H7 (cell line): ENCODE measurements around the gene TTC7B. TPM values are rescaled to one million over a fixed set of nuclear protein-coding genes. Genes with fewer than 3 reads are reported as not detected.
"Not testable (repeated sequence)": the region's sequence is repeated elsewhere in the genome, so short reads cannot be mapped to it uniquely, and the experiment has no call there.

Source experiments
- DNase-seq: peaks from one replicate; pipeline ENCODE4 v3.0.0; 2012
- H3K27me3 ChIP-seq: 2 replicates; pipeline ENCODE4 v1.6.0; 2011; ENCODE audit warnings: mild to moderate bottlenecking, low read length; ENCODE audit not compliant: control insufficient read depth, insufficient read depth
- H3K36me3 ChIP-seq: replicated peaks from 2 replicates; pipeline ENCODE4 v1.5.1; 2011; ENCODE audit warnings: low read length; ENCODE audit not compliant: control insufficient read depth, insufficient read depth
- H3K4me3 ChIP-seq: 2 replicates; pipeline ENCODE4 v1.5.1; 2011; ENCODE audit warnings: low read depth, mild to moderate bottlenecking, control low read depth, low read length, moderate library complexity; ENCODE audit not compliant: insufficient read depth
- total RNA-seq: library from RNA; depleted of rRNA; stranded (reverse); fragments of >200 nt; shearing (Covaris generic); gene quantifications from 2 replicates; pipeline ENCODE4 v1.2.3, GENCODE V29; 2014; rRNA removed

Gene TTC7B
- 27.4 and 34.5 TPM in 2 replicates for total RNA-seq

DNA sequence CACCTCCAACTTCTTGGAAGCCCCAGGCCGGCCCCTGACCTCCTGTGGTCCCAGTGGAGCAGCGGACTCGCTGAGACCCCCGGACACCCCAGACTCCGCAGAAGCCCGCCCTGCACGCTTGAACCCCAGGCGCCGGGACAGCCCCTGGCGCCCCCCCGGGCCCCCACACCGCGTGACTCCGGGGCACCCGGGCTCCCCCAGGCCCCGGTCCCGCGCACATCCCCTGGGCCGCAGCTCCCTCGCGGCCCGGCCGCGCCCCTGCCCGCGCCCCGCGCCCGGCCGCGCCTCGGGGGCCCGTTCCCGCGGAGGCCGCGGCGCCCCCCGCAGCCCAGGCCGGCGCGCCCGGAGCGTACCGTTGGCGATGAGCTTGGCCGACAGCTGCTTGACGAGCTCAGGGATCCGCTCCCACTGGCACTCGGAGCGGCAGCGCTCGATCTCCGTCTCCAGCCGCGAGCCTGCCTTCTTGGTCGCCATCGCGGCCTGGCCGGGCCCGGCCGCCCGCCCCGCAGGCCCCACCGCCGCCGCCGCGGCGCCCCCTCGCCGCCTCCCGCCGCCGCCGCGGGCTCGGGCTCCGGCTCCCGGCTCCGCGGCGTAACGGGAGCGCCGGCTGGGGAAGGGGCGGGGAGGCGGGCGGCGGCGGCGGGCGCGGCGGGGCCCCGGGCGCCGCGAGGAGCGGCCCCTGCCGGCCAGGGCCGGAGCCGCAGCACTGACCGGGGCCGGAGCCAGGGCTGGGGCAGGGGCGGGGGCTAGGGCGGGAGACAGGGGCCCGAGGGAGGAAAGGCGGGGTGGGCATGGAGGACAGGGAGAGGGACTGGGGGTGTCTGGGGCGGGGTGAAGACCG lies at the start of gene TTC7B:
TSS of gene TTC7B (minus strand) at position 609 of the 841 bp plus-strand sequence. CDS start at position 474, 135 bp downstream.
- peak; percentile 98 for DNase-seq
- Histone ChIP-seq H3K27me3 (no peaks in the 10 kb centered on the region; the same call in 1 of the 2 replicates), H3K36me3 (no peaks in the 10 kb centered on the region), H3K4me3 (peak within 1 kb of the TSS; percentile 66)

- no peak for DNase-seq
- Histone ChIP-seq H3K27me3 (no peaks in the 10 kb centered on the region), H3K4me3 (no peak overlapping the region), H3K36me3 (no peaks in the 10 kb centered on the region)
Measured at GRCh38 chr14:90864741-90865140, 48.5 kb upstream of the TTC7B start.

DNA sequence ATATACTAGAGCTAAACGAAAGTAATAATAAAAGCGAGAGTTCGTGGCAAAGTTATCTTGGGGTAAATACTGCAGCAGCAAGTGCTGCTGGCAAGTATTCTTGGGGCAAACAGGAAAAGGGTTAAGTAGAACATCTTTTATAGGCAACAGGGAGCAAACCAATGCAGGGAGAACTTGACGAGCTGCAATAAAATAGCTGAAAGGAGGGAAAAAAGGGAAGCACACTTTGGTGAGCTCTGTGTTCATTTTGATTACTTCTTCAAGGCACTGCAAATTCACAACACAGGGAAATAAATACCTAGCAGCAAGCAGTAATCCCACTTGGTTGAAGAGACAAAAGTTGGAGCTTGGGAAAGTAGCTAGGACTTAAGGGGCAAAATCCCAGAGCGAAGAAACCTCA lies 42.3 kb upstream of the TTC7B start:
- DNase-seq, result no peak
- Histone ChIP-seq H3K36me3 (no peaks in the 10 kb centered on the region), H3K27me3 (no peaks in the 10 kb centered on the region), H3K4me3 (no peak overlapping the region)

- H3K36me3 ChIP-seq, result no peaks in the 10 kb centered on the region
- no peak overlapping the region for H3K4me3 ChIP-seq
- DNase-seq, result no peak
- H3K27me3 ChIP-seq, result no peaks in the 10 kb centered on the region
Measured at GRCh38 chr14:90857866-90858265, 41.6 kb upstream of the TTC7B start.

GRCh38 chr14:90856115-90856514 lies 39.9 kb upstream of the TTC7B start:
- not testable (repeated sequence) for DNase-seq, H3K27me3 ChIP-seq, H3K4me3 ChIP-seq, H3K36me3 ChIP-seq

DNA sequence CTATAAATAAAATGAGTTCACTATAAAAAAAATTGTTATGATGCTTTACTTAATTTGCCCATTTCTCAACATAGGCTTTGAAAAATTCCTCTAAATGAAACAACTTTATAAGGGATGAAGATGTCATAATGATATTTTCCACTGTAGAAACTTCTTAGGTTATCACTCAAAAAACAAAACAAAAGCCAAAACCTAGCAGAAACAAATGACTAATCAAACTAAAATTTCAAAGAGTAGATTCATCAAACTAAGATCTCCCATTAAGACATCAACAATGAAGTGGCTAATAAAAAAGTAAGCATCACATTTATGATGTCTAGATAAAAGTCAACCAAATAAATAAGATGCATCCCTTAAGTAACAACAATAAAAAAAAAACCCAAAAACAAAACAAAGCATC lies 36.9 kb upstream of the TTC7B start:
- no peaks in the 10 kb centered on the region for H3K27me3 ChIP-seq
- H3K36me3 ChIP-seq, result no peaks in the 10 kb centered on the region
- DNase-seq, result no peak
- H3K4me3 ChIP-seq, result no peak overlapping the region

- H3K36me3 ChIP-seq, result no peaks in the 10 kb centered on the region
- DNase-seq, result no peak
Measured at GRCh38 chr14:90851327-90852036, 35.3 kb upstream of the TTC7B start.

GRCh38 chr14:90850487-90850886 lies 34.3 kb upstream of the TTC7B start:
- no peak overlapping the region for H3K4me3 ChIP-seq
- peak; percentile 56 for DNase-seq
- H3K36me3 ChIP-seq, result no peaks in the 10 kb centered on the region
- no peaks in the 10 kb centered on the region for H3K27me3 ChIP-seq

More at GRCh38 chr14:90851327-90852036, 35.3 kb upstream of the TTC7B start:
- H3K4me3 ChIP-seq, result no peak overlapping the region
- H3K27me3 ChIP-seq, result no peaks in the 10 kb centered on the region

- Histone ChIP-seq H3K36me3 (no peaks in the 10 kb centered on the region), H3K4me3 (no peak overlapping the region), H3K27me3 (no peaks in the 10 kb centered on the region)
- no peak for DNase-seq
Measured at GRCh38 chr14:90849787-90850444, 33.7 kb upstream of the TTC7B start.

DNA sequence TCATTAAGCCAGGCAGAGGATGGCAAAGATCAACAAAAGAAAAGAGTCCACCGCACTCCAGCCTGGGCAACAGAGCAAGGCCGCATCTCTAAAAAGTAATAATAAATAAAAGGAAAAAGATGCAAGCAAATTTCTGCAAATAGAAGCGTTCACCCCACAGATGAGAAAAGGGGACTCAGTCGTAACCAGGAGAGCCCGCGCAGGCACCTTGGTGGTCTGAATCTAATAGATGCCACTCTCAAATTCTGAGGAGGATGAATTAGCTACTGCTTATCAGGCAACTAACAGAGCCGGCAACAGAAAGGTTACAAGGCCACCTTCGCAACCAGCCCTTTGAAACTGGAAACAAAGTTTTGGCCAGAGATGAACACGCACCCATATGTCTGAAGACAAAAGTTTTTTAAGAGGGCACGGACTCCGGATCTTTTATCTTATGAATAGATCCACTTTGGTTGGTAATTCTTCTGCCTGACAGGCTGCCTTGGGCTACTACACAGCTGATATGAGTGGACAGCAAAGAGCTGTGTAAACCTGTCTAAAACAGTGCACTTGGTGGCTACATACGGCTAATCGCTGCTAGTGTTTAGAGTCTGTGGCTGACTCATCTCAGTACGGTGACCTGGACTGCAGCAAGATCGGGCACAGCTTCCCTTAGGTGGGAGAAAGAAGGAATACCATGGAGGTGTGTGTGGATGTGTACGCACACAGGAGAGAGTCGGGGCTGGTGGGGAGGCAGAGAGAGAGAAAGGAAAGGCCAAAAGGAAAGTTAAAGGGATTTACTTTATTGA lies 32.9 kb upstream of the TTC7B start:
- no peak for DNase-seq
- Histone ChIP-seq H3K4me3 (no peak overlapping the region), H3K36me3 (no peaks in the 10 kb centered on the region), H3K27me3 (no peaks in the 10 kb centered on the region)

GRCh38 chr14:90846511-90846910 lies 30.3 kb upstream of the TTC7B start:
- Histone ChIP-seq H3K4me3 (no peak overlapping the region), H3K36me3 (no peaks in the 10 kb centered on the region), H3K27me3 (no peaks in the 10 kb centered on the region)
- DNase-seq, result no peak

- Histone ChIP-seq H3K4me3 (no peak overlapping the region), H3K36me3 (no peaks in the 10 kb centered on the region), H3K27me3 (no peaks in the 10 kb centered on the region)
- DNase-seq, result no peak
Measured at GRCh38 chr14:90844321-90844720, 28.1 kb upstream of the TTC7B start.

GRCh38 chr14:90842726-90843125 lies 26.5 kb upstream of the TTC7B start:
- no peaks in the 10 kb centered on the region for H3K36me3 ChIP-seq
- H3K27me3 ChIP-seq, result no peaks in the 10 kb centered on the region
- no peak for DNase-seq
- no peak overlapping the region for H3K4me3 ChIP-seq

DNA sequence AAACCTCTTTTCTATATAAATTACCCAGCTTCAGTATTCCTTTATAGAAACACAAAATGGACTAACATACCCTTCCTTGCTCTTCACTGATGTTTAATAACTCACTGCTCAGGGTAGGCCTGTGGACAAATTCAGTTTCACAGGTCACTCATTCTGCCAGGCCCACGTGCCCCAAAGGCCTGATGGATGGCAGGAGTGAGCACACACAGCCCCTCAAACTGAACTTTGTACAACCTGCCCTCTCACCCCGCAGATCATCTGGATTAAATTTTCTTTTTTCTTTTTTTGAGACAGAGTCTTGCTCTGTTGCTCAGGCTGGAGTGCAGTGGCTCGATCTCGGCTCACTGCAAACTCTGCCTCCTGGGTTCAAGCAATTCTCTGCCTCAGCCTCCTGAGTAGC lies 24.4 kb upstream of the TTC7B start:
- H3K4me3 ChIP-seq, DNase-seq, H3K36me3 ChIP-seq, H3K27me3 ChIP-seq: not testable (repeated sequence)
